Measurements from ENCODE around the gene RCE1. TPM values are rescaled to one million over a fixed set of nuclear protein-coding genes. Genes with fewer than 3 reads are reported as not detected.
"Not testable (repeated sequence)": the region's sequence is repeated elsewhere in the genome, so short reads cannot be mapped to it uniquely, and the experiment has no call there.

Gene RCE1, protein sequence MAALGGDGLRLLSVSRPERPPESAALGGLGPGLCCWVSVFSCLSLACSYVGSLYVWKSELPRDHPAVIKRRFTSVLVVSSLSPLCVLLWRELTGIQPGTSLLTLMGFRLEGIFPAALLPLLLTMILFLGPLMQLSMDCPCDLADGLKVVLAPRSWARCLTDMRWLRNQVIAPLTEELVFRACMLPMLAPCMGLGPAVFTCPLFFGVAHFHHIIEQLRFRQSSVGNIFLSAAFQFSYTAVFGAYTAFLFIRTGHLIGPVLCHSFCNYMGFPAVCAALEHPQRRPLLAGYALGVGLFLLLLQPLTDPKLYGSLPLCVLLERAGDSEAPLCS
- total RNA-seq (11.4 TPM), polyA plus RNA-seq (23.3 TPM)
- long read RNA-seq, donor 1 = 0 reads
- long read RNA-seq, donor 2 = 0 reads
- long read RNA-seq, donor 3, partial matches to known transcripts = 0 of 4 reads
- long read RNA-seq, donor 3, other reads (novel, unspliced or antisense) = 0 of 4 reads
- long read RNA-seq, donor 4, partial matches to known transcripts = 0 of 3 reads
- long read RNA-seq, donor 4, other reads (novel, unspliced or antisense) = 0 of 3 reads
- long read RNA-seq, donor 5, transcript RCE1-201 (8 exons, 1,485 nt) = major isoform, 7 of 15 reads
- long read RNA-seq, donor 5, partial matches to known transcripts = 6 of 15 reads
- long read RNA-seq, donor 5, other reads (novel, unspliced or antisense) = 0 of 15 reads
- long read RNA-seq, donor 6, partial matches to known transcripts = 0 of 4 reads
- long read RNA-seq, donor 6, other reads (novel, unspliced or antisense) = 0 of 4 reads
- long read RNA-seq, donor 7, transcript RCE1-201 (8 exons, 1,485 nt) = major isoform, 5 of 6 reads
- long read RNA-seq, donor 7, partial matches to known transcripts = 0 of 6 reads
- long read RNA-seq, donor 7, other reads (novel, unspliced or antisense) = 0 of 6 reads
- long read RNA-seq, donor 8, partial matches to known transcripts = 0 of 2 reads
- long read RNA-seq, donor 8, other reads (novel, unspliced or antisense) = 0 of 2 reads
- long read RNA-seq, donor 9, partial matches to known transcripts = 0 of 2 reads
- long read RNA-seq, donor 9, other reads (novel, unspliced or antisense) = 0 of 2 reads
- long read RNA-seq, donor 10, partial matches to known transcripts = 0 of 5 reads
- long read RNA-seq, donor 10, other reads (novel, unspliced or antisense) = 0 of 5 reads

GRCh38 chr11:66842896-66843775, at the start of gene RCE1:
RCE1 (plus strand) TSS chr11:66843441; CDS start chr11:66843456, 15 bp downstream.
- H3K4me1 ChIP-seq (ENCODE audit: control insufficient read depth in 2 of 2, insufficient read depth in 2 of 2, low read length in 2 of 2) = peaks cover 7 to 35% of the 10 kb centered on the region in 2 donors
- peaks cover 46 to 47% of the 10 kb centered on the region in 2 donors for H3K36me3 ChIP-seq (ENCODE audit: control insufficient read depth in 2 of 2, insufficient read depth in 2 of 2, low read length in 1 of 2)
- under 1% methylated on average over 98 of the region's 98 CpGs for WGBS

GRCh38 chr11:66799815-66800214, 43.4 kb upstream of the RCE1 start:
- H3K27ac ChIP-seq (ENCODE audit: low read depth in 1 of 2, low read length in 1 of 2); H3K36me3 ChIP-seq (ENCODE audit: control insufficient read depth in 2 of 2, insufficient read depth in 2 of 2, low read length in 1 of 2); DNase-seq (ENCODE audit: low read depth in 6 of 9, low spot score in 9 of 9); H3K27me3 ChIP-seq (ENCODE audit: control insufficient read depth in 2 of 2, insufficient read depth in 1 of 2, low read length in 1 of 2); H3K4me1 ChIP-seq (ENCODE audit: control insufficient read depth in 2 of 2, insufficient read depth in 2 of 2, low read length in 2 of 2); H3K4me3 ChIP-seq (ENCODE audit: low read length in 2 of 2); H3K9me3 ChIP-seq (ENCODE audit: control insufficient read depth in 2 of 2, insufficient read depth in 1 of 2, low read length in 1 of 2): not testable (repeated sequence)

More at GRCh38 chr11:66842896-66843775, at the start of gene RCE1:
- H3K27ac ChIP-seq (ENCODE audit: low read depth in 1 of 2, low read length in 1 of 2) = peak within 1 kb of the TSS; percentile 99
- peak within 1 kb of the TSS; percentile 78 to 100 for H3K4me3 ChIP-seq (ENCODE audit: low read length in 2 of 2)
- H3K27me3 ChIP-seq (ENCODE audit: control insufficient read depth in 2 of 2, insufficient read depth in 1 of 2, low read length in 1 of 2) = no peaks in the 10 kb centered on the region
- peak; percentile 59 to 95 (median 87) for DNase-seq (ENCODE audit: low read depth in 6 of 9, low spot score in 9 of 9)
- no peaks in the 10 kb centered on the region for H3K9me3 ChIP-seq (ENCODE audit: control insufficient read depth in 2 of 2, insufficient read depth in 1 of 2, low read length in 1 of 2)

DNA sequence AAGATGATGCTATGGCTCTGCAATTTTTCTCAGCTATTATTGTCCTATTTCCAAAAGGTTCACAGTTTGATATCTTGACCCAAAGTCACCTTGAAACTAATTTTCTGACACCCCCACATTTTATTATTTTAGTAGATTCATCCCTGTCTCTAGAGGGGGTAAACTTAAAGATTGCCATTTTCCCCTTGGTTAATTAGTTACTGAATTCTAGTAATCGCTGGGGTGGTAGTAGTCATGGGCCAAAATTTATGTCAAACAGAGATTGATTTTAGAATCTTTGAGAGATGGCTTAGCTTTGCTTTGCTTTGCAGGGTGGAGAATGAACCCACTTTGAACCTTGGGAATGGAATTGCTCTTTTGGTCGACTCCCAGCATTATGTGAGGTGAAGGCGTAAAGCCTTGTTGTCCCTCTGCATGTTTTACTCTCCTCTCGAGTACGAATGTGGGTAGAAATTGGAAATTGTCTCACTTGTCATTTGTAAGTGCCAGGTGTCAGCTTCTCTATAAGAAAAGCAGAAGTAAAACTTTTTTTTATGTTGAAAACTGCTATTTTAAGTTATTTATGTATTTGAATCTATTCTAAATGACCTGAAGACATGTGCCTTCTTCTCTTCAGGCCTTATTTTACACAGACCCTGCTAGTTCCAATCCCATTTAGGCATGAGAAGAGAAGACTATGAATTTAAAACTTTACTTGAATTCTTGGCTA, 42.4 kb upstream of the RCE1 start:
- Histone ChIP-seq H3K4me3 (ENCODE audit: low read length in 2 of 2) (no peak overlapping the region), H3K27ac (ENCODE audit: low read depth in 1 of 2, low read length in 1 of 2) (no peak overlapping the region), H3K9me3 (ENCODE audit: control insufficient read depth in 2 of 2, insufficient read depth in 1 of 2, low read length in 1 of 2) (no peaks in the 10 kb centered on the region), H3K36me3 (ENCODE audit: control insufficient read depth in 2 of 2, insufficient read depth in 2 of 2, low read length in 1 of 2) (peaks cover 6 to 12% of the 10 kb centered on the region in 2 donors), H3K4me1 (ENCODE audit: control insufficient read depth in 2 of 2, insufficient read depth in 2 of 2, low read length in 2 of 2) (no peaks in the 10 kb centered on the region), H3K27me3 (ENCODE audit: control insufficient read depth in 2 of 2, insufficient read depth in 1 of 2, low read length in 1 of 2) (no peaks in the 10 kb centered on the region)
- 63% methylated on average over 5 of the region's 5 CpGs for WGBS
- no peak for DNase-seq (ENCODE audit: low read depth in 6 of 9, low spot score in 9 of 9)

DNA sequence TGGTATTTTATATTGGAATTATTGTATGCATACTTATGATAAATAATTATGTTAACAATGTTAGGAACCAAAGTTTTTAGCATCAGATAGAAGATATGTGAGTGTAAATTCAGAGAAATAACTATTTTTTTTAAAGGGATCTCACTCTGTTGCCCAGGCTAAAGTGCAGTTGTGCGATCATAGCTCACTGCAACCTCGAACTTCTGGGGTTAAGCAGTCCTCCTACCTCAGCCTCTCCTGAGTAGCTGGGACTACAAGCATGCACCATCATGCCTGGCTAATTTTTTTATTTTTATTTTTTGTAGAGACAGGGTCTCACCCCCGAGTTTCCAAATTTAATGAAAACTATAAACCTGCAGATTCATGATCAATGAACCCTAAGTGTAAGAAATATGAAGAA, 33.6 kb upstream of the RCE1 start:
- no peaks in the 10 kb centered on the region for H3K27me3 ChIP-seq (ENCODE audit: control insufficient read depth in 2 of 2, insufficient read depth in 1 of 2, low read length in 1 of 2)
- DNase-seq (ENCODE audit: low read depth in 6 of 9, low spot score in 9 of 9) = no peak
- no peaks in the 10 kb centered on the region for H3K4me1 ChIP-seq (ENCODE audit: control insufficient read depth in 2 of 2, insufficient read depth in 2 of 2, low read length in 2 of 2)
- no peak overlapping the region for H3K27ac ChIP-seq (ENCODE audit: low read depth in 1 of 2, low read length in 1 of 2)
- peaks cover 9 to 14% of the 10 kb centered on the region in 2 donors for H3K36me3 ChIP-seq (ENCODE audit: control insufficient read depth in 2 of 2, insufficient read depth in 2 of 2, low read length in 1 of 2)
- no peak overlapping the region for H3K4me3 ChIP-seq (ENCODE audit: low read length in 2 of 2)
- WGBS = 98% methylated on average over 3 of the region's 3 CpGs
- no peaks in the 10 kb centered on the region for H3K9me3 ChIP-seq (ENCODE audit: control insufficient read depth in 2 of 2, insufficient read depth in 1 of 2, low read length in 1 of 2)

GRCh38 chr11:66810576-66811185, 32.6 kb upstream of the RCE1 start:
- Histone ChIP-seq H3K9me3 (ENCODE audit: control insufficient read depth in 2 of 2, insufficient read depth in 1 of 2, low read length in 1 of 2) (no peaks in the 10 kb centered on the region), H3K36me3 (ENCODE audit: control insufficient read depth in 2 of 2, insufficient read depth in 2 of 2, low read length in 1 of 2) (peaks cover 5 to 9% of the 10 kb centered on the region in 2 donors), H3K27ac (ENCODE audit: low read depth in 1 of 2, low read length in 1 of 2) (no peak overlapping the region), H3K27me3 (ENCODE audit: control insufficient read depth in 2 of 2, insufficient read depth in 1 of 2, low read length in 1 of 2) (no peaks in the 10 kb centered on the region), H3K4me1 (ENCODE audit: control insufficient read depth in 2 of 2, insufficient read depth in 2 of 2, low read length in 2 of 2) (no peaks in the 10 kb centered on the region), H3K4me3 (ENCODE audit: low read length in 2 of 2) (no peak overlapping the region)
- DNase-seq (ENCODE audit: low read depth in 6 of 9, low spot score in 9 of 9) = no peak
- 93% methylated on average over 1 of the region's 1 CpG for whole genome bisulfite sequencing

DNA sequence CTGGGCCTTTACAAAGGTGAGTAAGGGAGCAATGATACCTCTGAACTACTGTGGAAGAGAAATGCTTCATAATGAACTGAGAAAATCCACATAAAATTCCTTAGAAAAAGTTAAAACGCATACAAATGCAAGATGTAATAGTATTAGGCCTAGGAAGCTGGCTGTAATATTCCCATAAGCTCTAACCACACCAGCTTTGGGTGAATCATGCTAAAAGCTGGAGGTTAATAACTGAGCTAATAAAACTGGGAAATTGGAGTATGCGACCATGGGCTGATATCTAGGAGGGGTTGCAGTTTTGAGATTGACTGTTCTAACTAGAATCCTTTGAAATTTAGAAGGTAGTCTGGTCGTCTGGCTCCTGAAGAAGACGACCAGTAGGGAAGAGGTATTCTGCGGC, 28.6 kb upstream of the RCE1 start:
- DNase-seq (ENCODE audit: low read depth in 6 of 9, low spot score in 9 of 9) = no peak
- WGBS = 97% methylated on average over 5 of the region's 5 CpGs

GRCh38 chr11:66815646-66816045, 27.6 kb upstream of the RCE1 start:
- 95% methylated on average over 1 of the region's 1 CpG for WGBS
- Histone ChIP-seq H3K27ac (ENCODE audit: low read depth in 1 of 2, low read length in 1 of 2) (no peak overlapping the region), H3K36me3 (ENCODE audit: control insufficient read depth in 2 of 2, insufficient read depth in 2 of 2, low read length in 1 of 2) (peaks cover 12 to 20% of the 10 kb centered on the region in 2 donors), H3K9me3 (ENCODE audit: control insufficient read depth in 2 of 2, insufficient read depth in 1 of 2, low read length in 1 of 2) (no peaks in the 10 kb centered on the region), H3K4me3 (ENCODE audit: low read length in 2 of 2) (no peak overlapping the region), H3K4me1 (ENCODE audit: control insufficient read depth in 2 of 2, insufficient read depth in 2 of 2, low read length in 2 of 2) (no peaks in the 10 kb centered on the region), H3K27me3 (ENCODE audit: control insufficient read depth in 2 of 2, insufficient read depth in 1 of 2, low read length in 1 of 2) (no peaks in the 10 kb centered on the region)
- DNase-seq (ENCODE audit: low read depth in 6 of 9, low spot score in 9 of 9) = no peak

More for the DNA sequence above, 28.6 kb upstream of the RCE1 start:
- H3K9me3 ChIP-seq (ENCODE audit: control insufficient read depth in 2 of 2, insufficient read depth in 1 of 2, low read length in 1 of 2) = no peaks in the 10 kb centered on the region
- H3K4me3 ChIP-seq (ENCODE audit: low read length in 2 of 2) = no peak overlapping the region
- peaks cover 12 to 18% of the 10 kb centered on the region in 2 donors for H3K36me3 ChIP-seq (ENCODE audit: control insufficient read depth in 2 of 2, insufficient read depth in 2 of 2, low read length in 1 of 2)
- no peaks in the 10 kb centered on the region for H3K27me3 ChIP-seq (ENCODE audit: control insufficient read depth in 2 of 2, insufficient read depth in 1 of 2, low read length in 1 of 2)
- H3K4me1 ChIP-seq (ENCODE audit: control insufficient read depth in 2 of 2, insufficient read depth in 2 of 2, low read length in 2 of 2) = no peaks in the 10 kb centered on the region
- H3K27ac ChIP-seq (ENCODE audit: low read depth in 1 of 2, low read length in 1 of 2) = no peak overlapping the region
